Neural crest cell (in vitro differentiated cells): ENCODE results near the gene PUS1. TPM values are rescaled to one million over a fixed set of nuclear protein-coding genes. Genes with fewer than 3 reads are reported as not detected.

Source experiments
- DNase-seq: peaks from one replicate; pipeline ENCODE4 v3.0.0; 2021; ENCODE audit warnings: low read depth, mixed read lengths, low spot score
- H3K27ac Mint-ChIP-seq: one replicate; pipeline ENCODE4 v1.8.0; 2021; ENCODE audit warnings: mild to moderate bottlenecking, mixed read lengths; ENCODE audit not compliant: unreplicated experiment
- H3K27me3 Mint-ChIP-seq: 2 replicates; pipeline ENCODE4 v1.8.0; 2021; ENCODE audit warnings: low read depth, mild to moderate bottlenecking, mixed read lengths
- H3K36me3 Mint-ChIP-seq: 2 replicates; pipeline ENCODE4 v1.8.0; 2021; ENCODE audit warnings: low read depth, mild to moderate bottlenecking, mixed read lengths
- H3K4me1 Mint-ChIP-seq: 2 replicates; pipeline ENCODE4 v1.8.0; 2021; ENCODE audit warnings: mixed read lengths
- H3K4me3 Mint-ChIP-seq: one replicate; pipeline ENCODE4 v1.8.0; 2021; ENCODE audit warnings: mild to moderate bottlenecking, mixed read lengths
- H3K9me3 Mint-ChIP-seq: 2 replicates; pipeline ENCODE4 v1.8.0; 2021; ENCODE audit warnings: mixed read lengths
- CTCF ChIP-seq: fragments of 200-600 bp; sonication (generic); conservative IDR thresholded peaks from 2 replicates; pipeline ENCODE4 v1.5.0; 2021; ENCODE audit warnings: antibody characterized with exemption, mild to moderate bottlenecking
- total RNA-seq: library from RNA; stranded (reverse); gene quantifications from 2 replicates; pipeline ENCODE4 v1.2.1, GENCODE V29; 2021

PUS1 gene
- total RNA-seq, 1 donor from 2014 or later: 48.7 TPM

GRCh38 chr12:131927110-131928079, 1.7 kb upstream of the PUS1 start:
- TF ChIP-seq CTCF: no peak
- Mint-ChIP-seq H3K9me3 (no peaks in the 10 kb centered on the region), H3K27me3 (no peaks in the 10 kb centered on the region), H3K4me3 (peak overlapping the region; percentile 87), H3K36me3 (peaks cover 7% of the 10 kb centered on the region), H3K27ac (no peak overlapping the region), H3K4me1 (peaks cover 10% of the 10 kb centered on the region)
- DNase-seq: no peak

DNA sequence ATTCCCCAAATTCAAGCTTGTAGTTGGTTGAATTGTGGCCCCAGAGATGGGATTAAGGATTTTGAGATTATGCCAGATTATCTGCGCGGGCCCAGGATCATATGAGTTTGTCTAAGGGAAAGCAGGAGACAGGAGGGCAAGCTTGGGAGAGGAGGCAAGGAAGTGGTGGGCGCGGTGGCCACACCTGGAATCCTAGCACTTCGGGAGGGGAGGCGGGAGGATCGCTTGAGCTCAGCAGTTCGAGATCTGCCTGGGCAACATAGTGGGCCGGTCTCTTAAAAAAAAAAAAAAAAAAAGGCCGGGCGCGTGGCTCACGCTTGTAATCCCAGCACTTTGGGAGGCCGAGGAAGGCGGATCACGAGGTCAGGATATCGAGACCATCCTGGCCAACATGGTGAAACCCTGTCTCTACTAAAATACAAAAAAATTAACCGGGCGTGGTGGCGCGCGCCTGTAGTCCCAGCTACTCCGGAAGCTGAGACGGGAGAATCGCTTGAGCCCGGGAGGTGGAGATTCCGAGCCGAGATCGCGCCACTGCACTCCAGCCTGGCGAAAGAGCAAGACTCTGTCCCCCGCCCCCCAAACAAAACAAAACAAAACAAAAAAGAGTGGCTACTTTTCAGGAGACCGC, 881 bp upstream of the PUS1 start:
- Mint-ChIP-seq H3K4me3 (peak overlapping the region; percentile 87), H3K36me3 (peaks cover 13% of the 10 kb centered on the region), H3K27ac (no peak overlapping the region), H3K27me3 (no peaks in the 10 kb centered on the region), H3K4me1 (peaks cover 12% of the 10 kb centered on the region), H3K9me3 (no peaks in the 10 kb centered on the region)
- TF ChIP-seq CTCF: no peak
- DNase-seq: no peak

DNA sequence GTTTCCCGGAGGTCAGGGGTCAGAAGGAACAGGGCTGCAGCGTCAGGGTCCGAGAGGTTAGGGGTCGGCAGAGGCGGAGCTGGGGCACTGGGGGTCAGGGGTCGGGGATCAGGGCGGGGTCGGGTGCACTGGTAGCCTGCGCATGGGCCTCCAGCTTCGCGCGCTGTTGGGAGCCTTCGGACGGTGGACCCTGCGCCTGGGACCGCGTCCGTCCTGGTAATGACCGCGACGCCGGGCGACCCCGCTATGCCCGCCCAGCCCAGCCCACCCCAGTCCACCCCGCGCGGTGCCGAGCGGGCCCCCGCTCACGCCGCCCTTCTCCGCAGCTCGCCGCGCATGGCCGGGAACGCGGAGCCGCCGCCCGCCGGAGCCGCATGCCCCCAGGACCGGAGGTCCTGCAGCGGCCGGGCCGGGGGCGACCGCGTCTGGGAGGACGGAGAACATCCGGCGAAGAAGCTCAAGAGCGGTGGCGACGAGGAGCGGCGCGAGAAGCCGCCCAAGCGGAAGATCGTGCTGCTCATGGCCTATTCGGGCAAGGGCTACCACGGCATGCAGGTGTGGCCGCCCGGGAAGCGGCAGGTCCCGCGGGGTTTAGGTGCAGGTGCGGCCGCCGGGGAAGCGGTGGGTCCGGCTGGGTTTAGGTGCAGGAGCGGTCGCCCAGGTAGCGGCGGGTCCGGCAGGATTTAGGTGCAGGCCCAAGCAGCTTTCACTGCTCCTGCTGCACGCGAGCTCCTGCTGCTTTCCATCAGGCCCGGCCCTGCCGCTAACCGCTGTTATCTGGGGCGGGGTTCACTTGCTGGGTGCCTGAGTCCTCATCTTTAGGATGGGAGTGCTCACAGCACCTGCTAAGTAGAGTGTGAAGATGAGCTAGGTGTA, 743 bp downstream of the PUS1 start:
- peak overlapping the region; percentile 95 for H3K4me3 Mint-ChIP-seq
- H3K4me1 Mint-ChIP-seq: peaks cover 12% of the 10 kb centered on the region
- peak overlapping the region; percentile 95 for H3K27ac Mint-ChIP-seq
- no peaks in the 10 kb centered on the region for H3K9me3 Mint-ChIP-seq
- peaks cover 17% of the 10 kb centered on the region for H3K36me3 Mint-ChIP-seq
- TF ChIP-seq CTCF: no peak
- no peaks in the 10 kb centered on the region for H3K27me3 Mint-ChIP-seq
- DNase-seq: peak; percentile 29

DNA sequence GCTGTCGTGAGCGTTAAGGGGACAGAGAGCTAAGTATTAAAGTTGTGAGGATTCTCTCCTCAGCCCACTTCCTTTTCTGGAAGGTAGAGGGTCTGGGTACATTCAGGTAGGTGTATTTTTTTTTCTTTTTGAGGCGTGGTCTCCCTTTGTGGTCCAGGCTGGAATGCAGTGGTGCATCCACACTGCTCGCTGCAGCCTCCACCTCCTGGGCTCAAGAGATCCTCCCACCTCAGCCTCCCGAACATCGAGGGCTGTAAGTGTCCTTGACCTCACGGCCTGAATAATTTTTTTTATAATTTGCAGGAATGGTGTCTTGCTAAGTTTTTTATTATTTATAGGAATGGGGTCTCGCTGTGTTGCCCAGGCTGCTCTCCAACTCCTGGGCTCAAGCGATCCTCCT, 1.4 kb downstream of the PUS1 start:
- H3K4me3 Mint-ChIP-seq: peak overlapping the region; percentile 89
- H3K27ac Mint-ChIP-seq: no peak overlapping the region
- H3K27me3 Mint-ChIP-seq: no peaks in the 10 kb centered on the region
- H3K36me3 Mint-ChIP-seq: peaks cover 17% of the 10 kb centered on the region
- H3K4me1 Mint-ChIP-seq: peaks cover 12% of the 10 kb centered on the region
- no peaks in the 10 kb centered on the region for H3K9me3 Mint-ChIP-seq
- no peak for TF ChIP-seq CTCF
- DNase-seq: no peak

DNA sequence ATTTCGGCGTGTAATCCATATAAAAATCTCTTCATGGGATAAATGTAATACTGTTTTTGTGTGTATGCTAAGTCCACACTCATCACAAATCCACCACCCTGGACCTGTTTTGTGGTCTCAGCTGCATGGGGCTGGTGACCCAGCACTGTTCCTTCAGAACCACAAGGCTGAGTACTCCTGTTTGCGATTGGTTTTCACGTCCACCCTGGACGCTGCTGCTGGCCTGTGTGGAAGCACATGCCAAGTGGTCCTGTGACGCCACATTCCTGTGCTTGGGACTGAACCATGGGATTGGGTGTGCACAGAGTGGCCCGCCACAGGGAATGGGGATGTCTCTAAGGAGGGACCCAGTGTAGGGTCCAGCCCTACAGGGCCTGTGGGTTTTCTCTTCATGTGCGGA, 4.3 kb downstream of the PUS1 start:
- no peaks in the 10 kb centered on the region for H3K27me3 Mint-ChIP-seq
- peaks cover 20% of the 10 kb centered on the region for H3K36me3 Mint-ChIP-seq
- H3K27ac Mint-ChIP-seq: no peak overlapping the region

More for the DNA sequence above, 4.3 kb downstream of the PUS1 start:
- H3K4me1 Mint-ChIP-seq: peaks cover 12% of the 10 kb centered on the region
- no peak for TF ChIP-seq CTCF
- no peaks in the 10 kb centered on the region for H3K9me3 Mint-ChIP-seq
- peak overlapping the region; percentile 49 for H3K4me3 Mint-ChIP-seq
- DNase-seq: no peak
